Measurements from ENCODE around the gene DPH1. TPM values are rescaled to one million over a fixed set of nuclear protein-coding genes. Genes with fewer than 3 reads are reported as not detected.

Gene DPH1
- total RNA-seq, 1 donor from 2014 or later = 14.1 TPM

DNA sequence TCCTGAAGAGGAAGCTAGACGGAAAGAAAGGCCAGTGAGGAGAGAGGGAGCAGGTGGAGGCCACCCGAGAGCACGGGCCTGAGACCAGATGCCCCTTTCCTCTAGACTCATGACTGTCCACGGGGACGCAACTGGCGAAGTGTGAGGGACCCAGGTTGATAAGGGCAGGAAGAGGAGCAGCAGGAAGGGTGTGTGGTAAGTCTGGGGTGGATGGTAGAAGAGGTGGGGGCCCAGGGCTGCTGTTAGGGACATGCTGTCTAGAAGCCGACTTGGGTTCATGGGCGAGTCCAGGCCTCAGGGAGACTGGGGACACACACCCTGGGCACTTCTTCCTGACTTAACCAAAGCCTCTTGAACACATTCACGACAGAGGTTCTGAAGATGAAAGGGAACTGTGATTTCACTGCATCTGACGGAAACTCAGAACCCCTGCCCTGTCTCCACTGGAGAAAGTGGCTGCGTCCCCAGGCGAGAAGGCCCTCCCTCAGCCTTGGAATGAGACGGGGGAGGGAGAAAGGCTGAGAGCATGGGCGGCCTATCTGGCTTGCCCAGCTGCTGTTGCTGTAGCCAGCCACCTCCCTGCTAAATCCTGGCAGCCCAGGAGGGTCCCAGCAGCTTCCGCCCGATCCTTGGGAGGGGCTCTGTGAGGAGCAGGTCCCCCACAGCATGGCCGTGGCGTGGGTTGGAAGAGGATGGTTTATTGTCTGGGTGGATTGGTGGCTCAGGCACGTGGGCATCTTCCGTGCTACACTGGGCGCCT is 30.9 kb downstream of the DPH1 start:
- Histone ChIP-seq H3K4me3 (ENCODE audit: low read length in 3 of 3) (peak overlapping the region in 2 of 3 donors; percentile 29 to 51), H3K27me3 (ENCODE audit: control insufficient read depth in 3 of 3, insufficient read depth in 3 of 3, low read length in 3 of 3) (no peaks in the 10 kb centered on the region), H3K27ac (ENCODE audit: low read depth, low read length) (peak overlapping the region; percentile 76), H3K4me1 (ENCODE audit: control insufficient read depth in 3 of 3, insufficient read depth in 3 of 3, low read length in 3 of 3) (peaks cover 57 to 60% (median 57%) of the 10 kb centered on the region in 3 donors), H3K9me3 (ENCODE audit: control insufficient read depth in 3 of 3, low read length in 3 of 3) (no peaks in the 10 kb centered on the region), H3K36me3 (ENCODE audit: control insufficient read depth in 3 of 3, insufficient read depth in 3 of 3, low read length in 3 of 3) (peaks cover 15 to 43% (median 29%) of the 10 kb centered on the region in 3 donors), H3K9ac (ENCODE audit: low read depth in 1 of 3, low read length in 3 of 3) (peak overlapping the region; percentile 34 to 75 (median 68))

DNA sequence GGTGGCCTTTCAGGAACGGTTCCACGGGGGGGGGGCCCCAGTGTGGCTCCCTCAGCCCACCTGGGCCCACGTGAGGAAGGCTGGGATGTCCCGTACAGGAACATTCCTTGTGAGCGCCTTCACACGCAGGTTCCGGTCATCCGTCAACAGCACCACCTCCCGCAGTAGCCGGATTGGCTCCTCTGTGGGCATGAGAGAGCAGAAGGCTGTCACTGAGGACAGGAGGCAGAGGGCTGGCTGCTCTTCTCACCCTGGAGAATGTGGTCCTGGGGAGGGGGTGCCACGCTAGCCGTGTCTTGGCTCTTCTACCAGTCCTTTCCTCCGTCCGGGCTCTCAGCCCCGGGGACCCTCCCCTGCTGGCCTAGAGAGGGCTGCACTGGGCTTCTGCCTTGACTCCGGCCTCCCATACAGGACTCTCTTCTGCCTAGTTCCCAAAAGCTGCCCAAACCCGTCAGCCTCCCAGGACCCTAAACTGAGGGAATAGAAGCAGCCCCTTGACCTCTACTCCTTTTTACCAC is 31.5 kb downstream of the DPH1 start:
- peaks cover 19 to 48% (median 29%) of the 10 kb centered on the region in 3 donors for H3K36me3 ChIP-seq (ENCODE audit: control insufficient read depth in 3 of 3, insufficient read depth in 3 of 3, low read length in 3 of 3)
- peaks cover 62 to 67% (median 63%) of the 10 kb centered on the region in 3 donors for H3K4me1 ChIP-seq (ENCODE audit: control insufficient read depth in 3 of 3, insufficient read depth in 3 of 3, low read length in 3 of 3)

DNA sequence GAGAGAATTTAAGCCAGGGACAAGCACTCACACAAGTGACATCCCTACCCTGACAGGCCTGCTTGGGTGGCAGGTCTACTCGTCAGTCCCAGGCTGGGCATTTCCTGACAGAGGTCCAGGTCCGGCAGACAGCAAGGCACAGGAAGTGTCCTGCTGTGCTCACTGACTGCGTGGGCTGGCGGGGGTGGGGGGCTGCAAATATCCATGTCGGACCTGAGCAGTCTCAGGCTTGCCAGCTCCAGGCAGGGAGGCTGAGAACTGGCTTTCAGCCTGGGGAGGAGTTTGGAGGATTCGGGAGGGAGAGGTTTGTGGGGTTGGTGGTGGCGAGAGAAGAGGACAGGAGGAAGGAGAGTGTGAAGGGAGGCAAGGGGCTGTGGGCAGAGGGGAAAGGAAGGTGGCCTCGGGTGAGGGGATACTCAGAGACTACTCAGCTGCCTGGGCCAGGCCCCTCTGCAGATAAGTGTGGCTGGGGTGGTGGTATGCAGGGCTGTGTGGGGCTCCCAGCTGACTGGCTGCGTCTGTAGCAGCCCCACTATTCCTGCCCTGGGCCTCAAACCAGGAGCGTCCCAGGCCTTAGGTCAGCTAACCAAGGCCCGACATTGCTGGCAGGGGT is 32.7 kb downstream of the DPH1 start:
- Histone ChIP-seq H3K36me3 (ENCODE audit: control insufficient read depth in 3 of 3, insufficient read depth in 3 of 3, low read length in 3 of 3) (peaks cover 19 to 54% (median 35%) of the 10 kb centered on the region in 3 donors), H3K27me3 (ENCODE audit: control insufficient read depth in 3 of 3, insufficient read depth in 3 of 3, low read length in 3 of 3) (no peaks in the 10 kb centered on the region), H3K4me1 (ENCODE audit: control insufficient read depth in 3 of 3, insufficient read depth in 3 of 3, low read length in 3 of 3) (peaks cover 71 to 79% (median 75%) of the 10 kb centered on the region in 3 donors), H3K9ac (ENCODE audit: low read depth in 1 of 3, low read length in 3 of 3) (peak overlapping the region in 1 of 3 donors; percentile 75), H3K4me3 (ENCODE audit: low read length in 3 of 3) (peak overlapping the region in 2 of 3 donors; percentile 6 to 15), H3K27ac (ENCODE audit: low read depth, low read length) (peak overlapping the region; percentile 76), H3K9me3 (ENCODE audit: control insufficient read depth in 3 of 3, low read length in 3 of 3) (no peaks in the 10 kb centered on the region)

More for the DNA sequence above, 31.5 kb downstream of the DPH1 start:
- Histone ChIP-seq H3K9ac (ENCODE audit: low read depth in 1 of 3, low read length in 3 of 3) (peak overlapping the region in 2 of 3 donors; percentile 68 to 75), H3K27me3 (ENCODE audit: control insufficient read depth in 3 of 3, insufficient read depth in 3 of 3, low read length in 3 of 3) (no peaks in the 10 kb centered on the region), H3K27ac (ENCODE audit: low read depth, low read length) (peak overlapping the region; percentile 76), H3K4me3 (ENCODE audit: low read length in 3 of 3) (peak overlapping the region in 1 of 3 donors; percentile 7), H3K9me3 (ENCODE audit: control insufficient read depth in 3 of 3, low read length in 3 of 3) (no peaks in the 10 kb centered on the region)

DNA sequence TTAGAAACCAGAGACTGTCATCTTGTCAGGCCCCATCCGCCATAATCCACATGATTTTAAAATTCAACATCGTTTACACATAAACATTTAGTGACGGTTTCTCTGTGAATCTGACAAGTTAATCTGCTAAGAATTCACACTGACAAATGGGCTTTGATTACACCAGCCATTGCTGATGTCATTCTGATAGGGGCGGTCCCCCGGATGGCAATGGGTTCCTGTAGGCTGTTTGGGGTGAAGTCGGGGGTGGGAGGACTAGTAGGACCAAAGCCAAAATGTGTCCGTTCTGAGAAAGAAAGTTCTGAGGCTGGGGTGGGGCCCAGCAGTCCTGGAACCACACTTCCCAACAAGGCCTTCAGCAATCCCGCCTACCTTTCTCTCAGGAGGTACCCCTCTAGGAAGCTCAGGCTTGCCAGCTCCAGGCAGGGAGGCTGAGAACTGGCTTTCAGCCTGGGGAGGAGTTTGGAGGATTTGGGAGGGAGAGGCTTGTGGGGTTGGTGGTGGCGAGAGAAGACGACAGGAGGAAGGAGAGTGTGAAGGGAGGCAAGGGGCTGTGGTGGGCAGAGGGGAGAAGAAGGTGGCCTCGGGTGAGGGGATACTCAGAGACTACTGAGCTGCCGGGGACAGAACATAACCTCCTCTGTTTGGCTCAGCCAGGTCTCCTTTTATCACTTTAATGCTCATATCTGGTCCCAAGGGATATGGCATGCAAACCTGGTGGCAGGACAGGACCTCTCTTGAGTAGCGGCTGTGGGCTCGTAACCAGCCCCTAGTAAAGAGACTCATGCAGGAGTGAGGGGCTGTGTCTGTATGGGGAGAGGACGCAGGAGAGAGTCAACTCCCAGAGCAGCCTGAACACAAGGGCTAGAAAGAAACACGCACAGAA is 33.6 kb downstream of the DPH1 start:
- H3K27me3 ChIP-seq (ENCODE audit: control insufficient read depth in 3 of 3, insufficient read depth in 3 of 3, low read length in 3 of 3) = no peaks in the 10 kb centered on the region
- no peaks in the 10 kb centered on the region for H3K9me3 ChIP-seq (ENCODE audit: control insufficient read depth in 3 of 3, low read length in 3 of 3)
- peak overlapping the region; percentile 14 to 75 (median 40) for H3K9ac ChIP-seq (ENCODE audit: low read depth in 1 of 3, low read length in 3 of 3)
- peaks cover 79 to 85% (median 80%) of the 10 kb centered on the region in 3 donors for H3K4me1 ChIP-seq (ENCODE audit: control insufficient read depth in 3 of 3, insufficient read depth in 3 of 3, low read length in 3 of 3)
- H3K36me3 ChIP-seq (ENCODE audit: control insufficient read depth in 3 of 3, insufficient read depth in 3 of 3, low read length in 3 of 3) = peaks cover 25 to 58% (median 32%) of the 10 kb centered on the region in 3 donors
- H3K4me3 ChIP-seq (ENCODE audit: low read length in 3 of 3) = no peak overlapping the region
- H3K27ac ChIP-seq (ENCODE audit: low read depth, low read length) = peak overlapping the region; percentile 76

- peaks cover 27 to 60% (median 37%) of the 10 kb centered on the region in 3 donors for H3K36me3 ChIP-seq (ENCODE audit: control insufficient read depth in 3 of 3, insufficient read depth in 3 of 3, low read length in 3 of 3)
- H3K4me1 ChIP-seq (ENCODE audit: control insufficient read depth in 3 of 3, insufficient read depth in 3 of 3, low read length in 3 of 3) = peaks cover 82 to 90% (median 85%) of the 10 kb centered on the region in 3 donors
- H3K27ac ChIP-seq (ENCODE audit: low read depth, low read length) = peak overlapping the region; percentile 76
- H3K9me3 ChIP-seq (ENCODE audit: control insufficient read depth in 3 of 3, low read length in 3 of 3) = no peaks in the 10 kb centered on the region
- no peaks in the 10 kb centered on the region for H3K27me3 ChIP-seq (ENCODE audit: control insufficient read depth in 3 of 3, insufficient read depth in 3 of 3, low read length in 3 of 3)
- H3K4me3 ChIP-seq (ENCODE audit: low read length in 3 of 3) = no peak overlapping the region
- H3K9ac ChIP-seq (ENCODE audit: low read depth in 1 of 3, low read length in 3 of 3) = no peak overlapping the region
These were observed 34.2 kb downstream of the DPH1 start for GRCh38 chr17:2064147-2064489.

DNA sequence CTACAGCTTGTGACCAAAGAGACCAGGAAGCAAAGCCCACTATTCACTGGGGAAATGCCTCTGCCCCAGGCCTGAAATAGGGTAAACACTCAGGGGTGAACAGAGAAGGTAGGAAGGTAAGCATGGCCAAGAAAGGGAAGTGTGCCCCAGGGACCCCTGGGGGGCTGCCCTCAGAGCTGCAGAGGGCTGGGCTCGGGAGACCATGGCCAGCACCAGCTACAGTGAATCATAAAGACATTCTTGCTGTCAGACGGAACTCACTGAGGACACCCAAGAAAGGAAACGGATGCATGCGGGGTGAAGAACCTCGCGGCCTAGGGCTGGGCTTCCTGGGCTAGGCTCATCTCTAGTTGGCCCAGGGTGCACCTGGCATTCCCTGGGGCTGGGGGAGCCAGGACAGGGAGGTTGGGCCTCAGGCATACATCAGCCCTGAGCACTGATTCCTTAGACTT is 34.6 kb downstream of the DPH1 start:
- H3K4me1 ChIP-seq (ENCODE audit: control insufficient read depth in 3 of 3, insufficient read depth in 3 of 3, low read length in 3 of 3) = peaks cover 80 to 89% (median 82%) of the 10 kb centered on the region in 3 donors
- H3K27me3 ChIP-seq (ENCODE audit: control insufficient read depth in 3 of 3, insufficient read depth in 3 of 3, low read length in 3 of 3) = no peaks in the 10 kb centered on the region
- peaks cover 27 to 60% (median 37%) of the 10 kb centered on the region in 3 donors for H3K36me3 ChIP-seq (ENCODE audit: control insufficient read depth in 3 of 3, insufficient read depth in 3 of 3, low read length in 3 of 3)

DNA sequence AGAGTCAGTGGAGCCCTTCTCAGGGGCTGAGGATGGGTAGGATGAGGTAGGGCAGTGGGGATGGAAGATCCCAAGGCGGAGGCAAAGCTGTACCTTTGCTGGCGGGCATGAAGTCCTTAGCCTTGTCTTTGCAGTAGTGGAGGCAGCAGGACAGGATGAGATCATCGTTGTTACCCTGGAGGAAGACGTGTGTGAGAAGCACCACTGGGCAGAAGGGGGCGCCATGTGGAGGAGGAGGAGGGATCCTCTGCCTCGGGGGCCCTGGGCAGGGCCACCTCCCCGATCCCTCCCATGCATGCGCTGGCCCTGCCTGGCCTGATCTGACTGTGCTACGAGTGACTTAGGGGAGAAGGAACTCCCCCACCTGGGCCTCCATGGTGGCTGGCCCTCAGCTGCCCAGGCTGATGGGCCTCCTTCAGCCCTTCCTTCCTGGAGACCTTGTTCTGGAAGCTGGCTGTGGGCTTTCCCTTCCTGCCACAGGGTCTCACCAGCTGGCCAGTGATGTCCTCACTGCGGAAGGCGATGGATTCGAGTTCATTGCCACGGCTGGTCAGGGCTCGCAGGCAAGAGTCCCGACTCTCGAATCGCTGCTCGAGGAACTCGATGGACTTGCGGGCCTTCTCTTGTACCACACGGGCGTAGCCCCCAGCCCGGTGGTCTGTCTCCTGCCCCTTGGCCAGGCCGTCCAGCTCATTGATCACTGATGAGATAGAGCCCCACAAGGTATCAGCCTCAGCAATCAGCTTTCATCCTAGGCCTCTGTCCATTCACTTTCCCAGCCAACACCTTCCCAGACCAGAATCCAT is 35.2 kb downstream of the DPH1 start:
- Histone ChIP-seq H3K4me1 (ENCODE audit: control insufficient read depth in 3 of 3, insufficient read depth in 3 of 3, low read length in 3 of 3) (peaks cover 77 to 87% (median 80%) of the 10 kb centered on the region in 3 donors), H3K27me3 (ENCODE audit: control insufficient read depth in 3 of 3, insufficient read depth in 3 of 3, low read length in 3 of 3) (no peaks in the 10 kb centered on the region), H3K9me3 (ENCODE audit: control insufficient read depth in 3 of 3, low read length in 3 of 3) (no peaks in the 10 kb centered on the region), H3K27ac (ENCODE audit: low read depth, low read length) (peak overlapping the region; percentile 76), H3K9ac (ENCODE audit: low read depth in 1 of 3, low read length in 3 of 3) (peak overlapping the region in 1 of 3 donors; percentile 66), H3K4me3 (ENCODE audit: low read length in 3 of 3) (no peak overlapping the region), H3K36me3 (ENCODE audit: control insufficient read depth in 3 of 3, insufficient read depth in 3 of 3, low read length in 3 of 3) (peaks cover 27 to 55% (median 33%) of the 10 kb centered on the region in 3 donors)

More for the DNA sequence above, 34.6 kb downstream of the DPH1 start:
- Histone ChIP-seq H3K9me3 (ENCODE audit: control insufficient read depth in 3 of 3, low read length in 3 of 3) (no peaks in the 10 kb centered on the region), H3K9ac (ENCODE audit: low read depth in 1 of 3, low read length in 3 of 3) (peak overlapping the region in 1 of 3 donors; percentile 45), H3K27ac (ENCODE audit: low read depth, low read length) (peak overlapping the region; percentile 76), H3K4me3 (ENCODE audit: low read length in 3 of 3) (no peak overlapping the region)

DNA sequence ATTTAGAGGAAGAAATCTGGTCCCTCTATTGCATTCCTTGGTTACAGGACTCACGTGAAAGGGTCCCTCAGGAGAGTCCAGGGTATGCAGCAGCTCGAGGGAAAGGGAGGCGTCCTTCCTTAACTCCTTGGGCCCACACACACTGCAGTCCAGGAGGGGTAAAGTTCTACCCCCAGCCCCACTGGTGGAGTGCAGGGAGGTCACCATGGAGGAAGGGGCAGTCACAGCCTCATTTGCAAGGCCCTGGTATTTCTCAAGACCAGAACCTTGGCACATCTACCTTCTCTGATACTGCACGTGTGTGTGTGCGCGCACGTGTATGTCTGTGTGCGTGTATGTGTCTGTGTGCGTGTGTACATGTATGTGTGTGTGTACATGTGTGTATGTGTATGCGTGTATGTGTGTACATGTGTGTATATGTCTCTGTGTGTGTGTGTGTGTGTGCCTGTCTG is 36.0 kb downstream of the DPH1 start:
- Histone ChIP-seq H3K27ac (ENCODE audit: low read depth, low read length) (peak overlapping the region; percentile 76), H3K27me3 (ENCODE audit: control insufficient read depth in 3 of 3, insufficient read depth in 3 of 3, low read length in 3 of 3) (no peaks in the 10 kb centered on the region), H3K4me1 (ENCODE audit: control insufficient read depth in 3 of 3, insufficient read depth in 3 of 3, low read length in 3 of 3) (peaks cover 77 to 89% (median 78%) of the 10 kb centered on the region in 3 donors), H3K4me3 (ENCODE audit: low read length in 3 of 3) (no peak overlapping the region), H3K9ac (ENCODE audit: low read depth in 1 of 3, low read length in 3 of 3) (peak overlapping the region in 1 of 3 donors; percentile 66), H3K36me3 (ENCODE audit: control insufficient read depth in 3 of 3, insufficient read depth in 3 of 3, low read length in 3 of 3) (peaks cover 27 to 47% (median 31%) of the 10 kb centered on the region in 3 donors), H3K9me3 (ENCODE audit: control insufficient read depth in 3 of 3, low read length in 3 of 3) (no peaks in the 10 kb centered on the region)

All from skeletal muscle tissue (tissue), 4 donors.